HFF-Myc (cell line): Measurements from ENCODE around the gene CCSER1.
"Not testable (repeated sequence)": the region's sequence is repeated elsewhere in the genome, so short reads cannot be mapped to it uniquely, and the experiment has no call there.

Experiments
- DNase-seq: peaks from one replicate; pipeline ENCODE4 v3.0.0-alpha.2; 2011; ENCODE audit warnings: low read depth; ENCODE audit errors: extremely low read depth
- H3K4me3 ChIP-seq: replicated peaks from 2 replicates; pipeline ENCODE4 v1.5.1; 2011; ENCODE audit warnings: low read depth, mild to moderate bottlenecking, control low read depth, low read length
- TF ChIP-seq, protein P1 (sequence below): IDR thresholded peaks from 2 replicates; pipeline ENCODE4 v1.5.1; 2012; ENCODE audit warnings: mild to moderate bottlenecking, low read depth, low read length, control low read depth; ENCODE audit errors: missing control alignments

Gene CCSER1

DNA sequence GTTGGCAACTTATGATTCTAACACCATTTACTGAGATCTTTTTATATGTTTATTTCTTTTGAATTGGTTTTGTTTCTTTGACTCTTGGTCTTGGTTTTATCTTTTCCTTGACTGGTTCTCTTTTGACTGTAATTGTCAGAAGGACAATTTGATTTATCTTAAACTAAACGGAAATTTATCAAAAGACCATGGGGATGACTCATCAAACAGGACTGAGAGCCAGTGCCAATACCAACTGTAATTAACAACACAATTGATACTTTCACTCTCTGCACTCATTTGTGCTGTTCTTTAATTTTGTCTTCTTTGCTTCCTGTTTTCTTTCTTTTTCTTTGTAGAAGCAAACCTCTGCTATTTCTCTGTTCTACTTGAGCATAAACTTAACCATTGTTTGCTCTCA lies 776.8 kb downstream of the CCSER1 start:
- no peak for DNase-seq
- H3K4me3 ChIP-seq = no peak overlapping the region
- TF ChIP-seq, protein P1, sequence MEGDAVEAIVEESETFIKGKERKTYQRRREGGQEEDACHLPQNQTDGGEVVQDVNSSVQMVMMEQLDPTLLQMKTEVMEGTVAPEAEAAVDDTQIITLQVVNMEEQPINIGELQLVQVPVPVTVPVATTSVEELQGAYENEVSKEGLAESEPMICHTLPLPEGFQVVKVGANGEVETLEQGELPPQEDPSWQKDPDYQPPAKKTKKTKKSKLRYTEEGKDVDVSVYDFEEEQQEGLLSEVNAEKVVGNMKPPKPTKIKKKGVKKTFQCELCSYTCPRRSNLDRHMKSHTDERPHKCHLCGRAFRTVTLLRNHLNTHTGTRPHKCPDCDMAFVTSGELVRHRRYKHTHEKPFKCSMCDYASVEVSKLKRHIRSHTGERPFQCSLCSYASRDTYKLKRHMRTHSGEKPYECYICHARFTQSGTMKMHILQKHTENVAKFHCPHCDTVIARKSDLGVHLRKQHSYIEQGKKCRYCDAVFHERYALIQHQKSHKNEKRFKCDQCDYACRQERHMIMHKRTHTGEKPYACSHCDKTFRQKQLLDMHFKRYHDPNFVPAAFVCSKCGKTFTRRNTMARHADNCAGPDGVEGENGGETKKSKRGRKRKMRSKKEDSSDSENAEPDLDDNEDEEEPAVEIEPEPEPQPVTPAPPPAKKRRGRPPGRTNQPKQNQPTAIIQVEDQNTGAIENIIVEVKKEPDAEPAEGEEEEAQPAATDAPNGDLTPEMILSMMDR = no peak

DNA sequence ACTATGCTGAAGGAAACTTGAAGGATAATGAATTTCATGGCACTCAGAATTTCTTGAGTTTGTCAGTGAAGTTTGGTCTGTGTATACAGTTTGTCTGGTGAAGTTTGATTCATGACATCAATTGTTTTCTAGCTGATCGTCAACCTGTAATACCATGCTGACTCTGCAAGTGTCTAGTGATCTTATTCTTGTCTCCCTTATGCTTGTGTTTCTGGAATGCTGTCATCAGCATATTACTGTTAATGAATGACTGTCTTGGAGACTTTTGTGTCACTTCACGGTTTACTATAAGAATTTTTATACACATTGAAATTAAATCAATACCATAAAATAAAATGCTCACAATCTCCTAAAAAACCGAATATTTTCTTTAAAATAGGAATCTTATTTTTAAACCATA lies 779.0 kb downstream of the CCSER1 start:
- no peak for DNase-seq

DNA sequence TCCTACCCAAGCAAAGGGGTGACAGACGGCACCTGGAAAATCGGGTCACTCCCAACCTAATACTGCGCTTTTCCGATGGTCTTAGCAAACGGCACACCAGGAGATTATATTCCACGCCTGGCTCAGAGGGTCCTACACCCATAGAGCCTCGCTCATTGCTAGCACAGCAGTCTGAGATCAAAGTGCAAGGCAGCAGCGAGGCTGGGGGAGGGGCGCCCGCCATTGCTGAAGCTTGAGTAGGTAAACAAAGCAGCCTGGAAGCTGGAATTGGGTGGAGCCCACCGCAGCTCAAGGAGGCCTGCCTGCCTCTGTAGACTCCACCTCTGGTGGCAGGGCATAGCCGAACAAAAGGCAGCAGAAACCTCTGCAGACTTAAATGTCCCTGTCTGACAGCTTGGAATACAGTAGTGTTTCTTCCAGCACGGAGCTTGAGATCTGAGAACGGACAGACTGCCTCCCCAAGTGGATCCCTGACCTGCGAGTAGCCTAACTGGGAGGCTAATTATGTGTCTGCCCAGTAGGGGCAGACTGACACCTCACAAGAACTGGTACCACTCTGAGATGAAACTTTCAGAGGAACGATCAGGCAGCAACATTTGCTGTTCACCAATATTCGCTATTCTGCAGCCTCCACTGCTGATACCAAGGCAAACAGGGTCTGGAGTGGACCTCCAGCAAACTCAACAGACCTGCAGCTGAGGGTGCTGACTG lies 784.7 kb downstream of the CCSER1 start:
- not testable (repeated sequence) for DNase-seq, H3K4me3 ChIP-seq

More for the DNA sequence above, 779.0 kb downstream of the CCSER1 start:
- H3K4me3 ChIP-seq = no peak overlapping the region
- TF ChIP-seq, protein P1 = no peak

DNA sequence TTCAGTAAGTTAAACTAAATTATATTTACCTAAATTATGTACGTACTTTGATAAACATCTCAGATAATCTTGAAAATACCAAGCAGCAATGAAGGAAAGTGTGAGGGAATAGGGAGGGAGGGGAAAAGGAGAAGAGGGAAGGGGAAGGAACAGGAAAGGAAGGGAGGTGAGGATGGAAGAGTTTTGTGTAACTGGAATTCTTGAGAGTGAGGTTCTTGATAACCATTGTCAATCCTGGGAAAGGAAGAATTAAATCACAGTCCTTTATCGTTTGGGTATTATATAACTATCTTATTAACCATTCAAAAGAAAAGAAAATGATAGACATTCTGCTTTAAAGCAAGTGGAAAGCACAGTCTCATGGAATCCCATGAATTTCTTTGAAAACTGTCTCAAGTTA lies 795.0 kb downstream of the CCSER1 start:
- TF ChIP-seq, protein P1 = no peak
- H3K4me3 ChIP-seq = no peak overlapping the region
- DNase-seq = no peak

DNA sequence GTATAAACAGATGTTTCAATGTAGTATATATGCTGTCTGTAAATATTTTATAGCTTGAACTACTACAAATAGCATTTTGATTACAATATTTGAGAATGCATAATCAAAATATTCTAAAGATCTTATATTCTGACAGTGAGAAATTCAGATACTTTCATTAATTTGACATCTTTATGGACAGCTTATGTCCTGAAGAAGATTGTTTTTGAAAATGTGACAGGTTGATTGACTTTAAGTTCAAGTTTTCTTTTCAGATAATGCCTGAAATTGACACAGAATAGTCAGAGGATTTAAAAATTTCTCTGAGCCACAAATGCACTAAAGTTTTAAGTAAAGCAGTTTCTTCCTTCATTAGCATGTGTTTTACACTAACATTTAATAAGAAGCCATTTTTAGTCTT lies 799.8 kb downstream of the CCSER1 start:
- DNase-seq = no peak
- no peak overlapping the region for H3K4me3 ChIP-seq
- TF ChIP-seq, protein P1 = no peak

DNA sequence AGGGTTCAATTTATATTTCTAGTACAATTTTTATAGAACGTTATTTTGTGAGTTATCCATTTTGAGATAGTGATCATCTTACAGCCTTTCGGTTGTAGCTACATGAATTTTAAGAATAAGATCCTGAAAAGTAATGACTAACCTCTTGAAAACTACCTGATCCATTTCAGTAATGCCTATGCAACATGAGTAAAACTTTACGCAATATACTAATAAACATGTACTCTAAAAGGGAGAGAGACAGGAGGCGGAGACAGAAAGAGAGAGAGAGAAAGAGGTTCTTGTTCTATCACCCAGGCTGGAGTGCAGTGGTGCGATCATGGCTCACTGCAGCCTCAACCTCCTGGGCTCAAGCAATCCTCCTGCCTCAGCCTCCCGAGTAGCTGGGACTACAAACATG lies 816.1 kb downstream of the CCSER1 start:
- no peak overlapping the region for H3K4me3 ChIP-seq
- TF ChIP-seq, protein P1 = no peak
- no peak for DNase-seq

DNA sequence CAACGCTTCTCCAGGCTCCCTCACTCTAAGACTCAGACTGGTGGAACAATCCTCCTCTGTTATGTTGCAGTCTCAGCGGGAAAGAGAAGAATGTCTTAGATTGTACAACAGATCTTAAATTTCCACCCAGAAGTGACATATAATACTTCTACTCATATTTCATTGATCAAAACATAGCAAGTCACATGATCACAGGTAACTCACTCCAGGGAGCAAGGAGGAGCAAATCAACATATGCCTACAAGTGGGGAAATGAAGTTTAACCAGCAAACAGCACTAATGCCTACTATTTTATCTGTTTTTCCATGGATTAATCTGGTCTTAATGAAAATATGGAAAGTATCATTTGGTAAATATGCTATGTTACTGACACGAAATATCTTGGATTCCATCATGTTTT lies 819.8 kb downstream of the CCSER1 start:
- DNase-seq = no peak
- H3K4me3 ChIP-seq = no peak overlapping the region
- TF ChIP-seq, protein P1 = no peak
